Measurements from ENCODE around the gene HOXA9. TPM values are rescaled to one million over a fixed set of nuclear protein-coding genes. Genes with fewer than 3 reads are reported as not detected.

HOXA9 gene
- total and polyA plus RNA-seq, 2 of the 4 experiments (the other 2 are of a cell fraction): 0.18 to 0.32 TPM

GRCh38 chr7:27203964-27204594, 38.7 kb upstream of the HOXA9 start:
- Histone ChIP-seq H3K4ac (ENCODE audit: low read depth, low read length) (no peak overlapping the region), H3K79me1 (ENCODE audit: low read depth in 1 of 2, low read length in 2 of 2) (no peaks in the 10 kb centered on the region), H3K9ac (ENCODE audit: low read depth, low read length) (no peak overlapping the region), H4K91ac (ENCODE audit: insufficient read depth, low read depth, low read length) (no peak overlapping the region), H2BK120ac (ENCODE audit: low read depth, low read length) (no peak overlapping the region), H2AK9ac (replicated peaks; ENCODE audit: low read depth, low read length, poor library complexity) (no peak overlapping the region), H3K14ac (replicated peaks; ENCODE audit: low read depth, low read length) (no peak overlapping the region), H3K36me3 (ENCODE audit: control insufficient read depth, insufficient read depth, low read length) (no peaks in the 10 kb centered on the region), H4K20me1 (ENCODE audit: insufficient read depth, low read length) (peaks cover 24% of the 10 kb centered on the region), H2BK5ac (ENCODE audit: low read depth, low read length, poor library complexity, severe bottlenecking) (no peak overlapping the region), H3K9me3 (ENCODE audit: control insufficient read depth, insufficient read depth, low read length) (peaks cover 7% of the 10 kb centered on the region; the same call in 1 of the 2 replicates), H3K27ac (ENCODE audit: insufficient read depth, low read length) (no peak overlapping the region), H4K8ac (ENCODE audit: low read depth in 2 of 2, low read length in 2 of 2) (no peak overlapping the region), H2BK20ac (ENCODE audit: low read depth, low read length) (no peak overlapping the region), H4K5ac (ENCODE audit: low read depth, low read length) (no peak overlapping the region), H3K4me2 (ENCODE audit: low read depth, low read length) (no peak overlapping the region), H3K23ac (ENCODE audit: low read depth, low read length) (no peak overlapping the region), H3K9me1 (ENCODE audit: insufficient read depth, low read length) (peaks cover 5% of the 10 kb centered on the region; the same call in 1 of the 2 replicates), H3K4me1 (ENCODE audit: control insufficient read depth, insufficient read depth, low read length) (peaks cover 2% of the 10 kb centered on the region; the same call in 1 of the 2 replicates), H3K56ac (ENCODE audit: extremely low read depth, insufficient read depth, low read length) (no peak overlapping the region), H3K27me3 (ENCODE audit: control insufficient read depth, insufficient read depth, low read length) (peaks cover 95% of the 10 kb centered on the region), H3K4me3 (ENCODE audit: insufficient read depth, low read depth, low read length) (no peak overlapping the region), H3K18ac (ENCODE audit: low read depth, low read length) (no peak overlapping the region), H2BK15ac (ENCODE audit: low read depth, low read length) (no peak overlapping the region), H2AFZ (replicated peaks; ENCODE audit: low read length, poor library complexity) (no peak overlapping the region), H2AK5ac (ENCODE audit: low read depth, low read length) (no peak overlapping the region)
- WGBS, 2 experiments (ENCODE audit: extremely low coverage in 2 of 2, insufficient read length in 1 of 2): 17% methylated on average over 2 of the region's 4 CpGs; no CpG with 5 or more reads in 1 of the 2 experiments
- TF ChIP-seq MXI1 (IDR thresholded peaks at IDR 0.05; ENCODE audit: borderline replicate concordance, low read depth, low read length): no peak
- TF ChIP-seq RCOR1 (IDR thresholded peaks at IDR 0.05; ENCODE audit: insufficient replicate concordance, low read length): no peak
- TF ChIP-seq MAFK (IDR thresholded peaks at IDR 0.05; ENCODE audit: low read depth, low read length): no peak
- no peak for TF ChIP-seq NFE2L2 (IDR thresholded peaks at IDR 0.05; ENCODE audit: low read depth, low read length)
- no peak for TF ChIP-seq CHD1 (IDR thresholded peaks at IDR 0.05; ENCODE audit: low read depth, low read length)
- no peak for TF ChIP-seq CTCF (conservative IDR thresholded peaks at IDR 0.05; ENCODE audit: low read depth, low read length)
- TF ChIP-seq BHLHE40 (IDR thresholded peaks at IDR 0.05; ENCODE audit: low read depth, low read length): no peak
- no peak for TF ChIP-seq CEBPB (IDR thresholded peaks at IDR 0.05; ENCODE audit: low read depth, low read length)
- TF ChIP-seq RFX5 (IDR thresholded peaks at IDR 0.05; ENCODE audit: low read depth, low read length): no peak
- BruUV-seq (replicated peaks): no TSS peak
- dilution Hi-C loops (cut with HindIII; ENCODE audit: low sequenced_read_pairs, unreplicated experiment): no loop called here
- no peak for DNase-seq
- ATAC-seq (ENCODE audit: low read depth): no peak
- CTCF ChIA-PET: no interaction called here
- POLR2A ChIA-PET (ENCODE audit: unreplicated experiment): no interaction called here
- in situ Hi-C loops (cut with MboI; ENCODE audit: low sequenced_read_pairs): loop anchor here (5.0 to 10.0 kb wide), 2 partner anchors 378 to 571 kb away; no protein-coding TSS in a partner anchor
- intact Hi-C loops (cut with micrococcal nuclease): no loop called here

All from IMR-90 (cell line).